ENCODE measurements around the gene ASXL1. TPM values are rescaled to one million over a fixed set of nuclear protein-coding genes. Genes with fewer than 3 reads are reported as not detected.

ASXL1 gene
- total RNA-seq, 1 experiment from 2014 or later = 22.7 TPM

GRCh38 chr20:32348207-32348606 is 9.9 kb upstream of the ASXL1 start:
- H3K36me3 Mint-ChIP-seq = no peaks in the 10 kb centered on the region
- no peak for TF ChIP-seq HMGA2 (CRISPR knock-in tag; IDR thresholded peaks at IDR 0.05)
- TF ChIP-seq ZNF512 (CRISPR knock-in tag; IDR thresholded peaks at IDR 0.05; ENCODE audit: borderline replicate concordance) = no peak
- TF ChIP-seq GTF2I (CRISPR knock-in tag; conservative IDR thresholded peaks at IDR 0.05) = no peak
- TF ChIP-seq USF1 (CRISPR knock-in tag; IDR thresholded peaks at IDR 0.05) = no peak
- no peak for TF ChIP-seq CREB1 (CRISPR knock-in tag; IDR thresholded peaks at IDR 0.05)
- TF ChIP-seq MAX (CRISPR knock-in tag; IDR thresholded peaks at IDR 0.05) = no peak
- no peak for TF ChIP-seq TP53 (CRISPR knock-in tag; IDR thresholded peaks at IDR 0.05)
- no peak for TF ChIP-seq ZNF425 (CRISPR knock-in tag; conservative IDR thresholded peaks at IDR 0.05)
- TF ChIP-seq NR1H2 (CRISPR knock-in tag; IDR thresholded peaks at IDR 0.05) = no peak
- no peak for TF ChIP-seq ZNF396 (CRISPR knock-in tag; IDR thresholded peaks at IDR 0.05; ENCODE audit: borderline replicate concordance)
- no peak for TF ChIP-seq RELA (CRISPR knock-in tag; IDR thresholded peaks at IDR 0.05; ENCODE audit: borderline replicate concordance)
- no peak for TF ChIP-seq ARID4B (CRISPR knock-in tag; IDR thresholded peaks at IDR 0.05; ENCODE audit: borderline replicate concordance)
- no peak for TF ChIP-seq FOXP4 (CRISPR knock-in tag; IDR thresholded peaks at IDR 0.05)
- TF ChIP-seq PRRX2 (CRISPR knock-in tag; IDR thresholded peaks at IDR 0.05) = no peak
- TF ChIP-seq CBFB (CRISPR knock-in tag; IDR thresholded peaks at IDR 0.05; ENCODE audit: low read depth) = no peak
- TF ChIP-seq JUN (CRISPR knock-in tag; IDR thresholded peaks at IDR 0.05) = no peak
- no peak for TF ChIP-seq NR3C1 (CRISPR knock-in tag; conservative IDR thresholded peaks at IDR 0.05; ENCODE audit: low read depth)
- TF ChIP-seq ATF3 (CRISPR knock-in tag; conservative IDR thresholded peaks at IDR 0.05) = no peak
- H3K4me1 Mint-ChIP-seq = peaks cover 10% of the 10 kb centered on the region
- ChIA-PET CTCF (interaction anchor here (0.6 kb wide), 1 partner anchor 12 kb away, joined by 3 read pairs; no protein-coding TSS in a partner anchor), POLR2A (interaction anchor here (0.7 kb wide), 1 partner anchor 19 kb away, joined by 4 read pairs; no protein-coding TSS in a partner anchor)
- H3K4me3 Mint-ChIP-seq = no peak overlapping the region
- ATAC-seq (no peak), DNase-seq (ENCODE audit: low spot score) (no peak)
- H3K9me3 Mint-ChIP-seq = no peaks in the 10 kb centered on the region
- no peak overlapping the region for H3K27ac Mint-ChIP-seq
- peaks cover 7% of the 10 kb centered on the region for H3K27me3 Mint-ChIP-seq (ENCODE audit: low read depth)
